Small intestine (tissue), 16 donors: ENCODE results near the gene ZBTB2. TPM values are rescaled to one million over a fixed set of nuclear protein-coding genes. Genes with fewer than 3 reads are reported as not detected.

Source experiments
- DNase-seq, 2 donors: peaks; one replicate each; pipeline versions ENCODE4 v3.0.0 to v3.0.0-alpha.2; 2013
- FAIRE-seq: peaks from 2 replicates; lab custom pipeline; 2012; peaks lifted over from hg19 to GRCh38; lab: Jason Lieb, UNC
- H3K27ac ChIP-seq, 3 donors: one replicate each; pipeline ENCODE4 v1.5.1; 2013; ENCODE audit warnings: low read length in 2 of 3, mild to moderate bottlenecking in 2 of 3, control low read depth in 1 of 3, inconsistent platforms in 1 of 3, low read depth in 1 of 3, moderate library complexity in 1 of 3
- H3K27me3 ChIP-seq, 3 donors: one replicate each; pipeline ENCODE4 v1.6.1; 2013; ENCODE audit warnings: low read length in 3 of 3, inconsistent platforms in 1 of 3; ENCODE audit not compliant: control insufficient read depth in 3 of 3, insufficient read depth in 3 of 3
- H3K36me3 ChIP-seq, 3 donors: one replicate each; pipeline ENCODE4 v1.6.1; 2013; ENCODE audit warnings: low read length in 3 of 3, inconsistent platforms in 1 of 3, low read depth in 1 of 3, mild to moderate bottlenecking in 1 of 3, moderate library complexity in 1 of 3; ENCODE audit not compliant: control insufficient read depth in 3 of 3, insufficient read depth in 2 of 3
- H3K4me1 ChIP-seq, 3 donors: one replicate each; pipeline ENCODE4 v1.6.1; 2013; ENCODE audit warnings: low read length in 2 of 3, inconsistent platforms in 1 of 3, low read depth in 1 of 3, mild to moderate bottlenecking in 1 of 3, moderate library complexity in 1 of 3; ENCODE audit not compliant: control insufficient read depth in 3 of 3, insufficient read depth in 2 of 3
- H3K4me3 ChIP-seq, 3 donors: one replicate each; pipeline ENCODE4 v1.5.1; 2013; ENCODE audit warnings: low read length in 3 of 3, control low read depth in 1 of 3, inconsistent platforms in 1 of 3, low read depth in 1 of 3, mild to moderate bottlenecking in 1 of 3, moderate library complexity in 1 of 3
- H3K9me3 ChIP-seq, 2 donors: one replicate each; pipeline ENCODE4 v1.6.1; 2013; ENCODE audit warnings: low read depth in 1 of 2, low read length in 1 of 2; ENCODE audit not compliant: control insufficient read depth in 2 of 2, insufficient read depth in 1 of 2
- WGBS, 3 donors: extraction: QIAGEN DNeasy Blood & Tissue Kit; methylation state at CpG; one replicate each; pipeline ENCODE4 v1.1.7; 2013; 5-methylcytosine and 5-hydroxymethylcytosine counted together
- long read RNA-seq, 10 donors: transcript quantifications; one replicate each; lab custom pipeline, GENCODE V29; 2026
- polyA plus RNA-seq, 4 donors: library from polyadenylated mRNA; stranded (reverse) in 3 of 4; unstranded in 1 of 4; fragments of 200-250 nt in 3 of 4; fragments of 120-200 nt in 1 of 4; gene quantifications; one replicate each; pipeline versions ENCODE4 v1.2.1 to v1.2.3, GENCODE V29; 2013
- donor health status: healthy with polysubstance abuse.
- donor health status: control.
- donor health status: control.
- donor health status: Bipolar disorder and iron deficiency.
- donor health status: healthy.

Gene ZBTB2, protein sequence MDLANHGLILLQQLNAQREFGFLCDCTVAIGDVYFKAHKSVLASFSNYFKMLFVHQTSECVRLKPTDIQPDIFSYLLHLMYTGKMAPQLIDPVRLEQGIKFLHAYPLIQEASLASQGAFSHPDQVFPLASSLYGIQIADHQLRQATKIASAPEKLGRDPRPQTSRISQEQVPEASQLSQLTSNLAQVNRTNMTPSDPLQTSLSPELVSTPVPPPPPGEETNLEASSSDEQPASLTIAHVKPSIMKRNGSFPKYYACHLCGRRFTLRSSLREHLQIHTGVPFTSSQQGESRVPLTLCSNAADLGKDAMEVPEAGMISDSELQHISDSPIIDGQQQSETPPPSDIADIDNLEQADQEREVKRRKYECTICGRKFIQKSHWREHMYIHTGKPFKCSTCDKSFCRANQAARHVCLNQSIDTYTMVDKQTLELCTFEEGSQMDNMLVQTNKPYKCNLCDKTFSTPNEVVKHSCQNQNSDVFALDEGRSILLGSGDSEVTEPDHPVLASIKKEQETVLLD
- polyA plus RNA-seq = 10 to 100 TPM in 1 of 4 donors, 1 to 10 TPM in 3; 7.1 to 14.7 (median 8.4) TPM
- long read RNA-seq, donor 1, transcript ZBTB2-201 (3 exons, 3,090 nt) = major isoform, 7 of 7 reads
- long read RNA-seq, donor 1, partial matches to known transcripts = 0 of 7 reads
- long read RNA-seq, donor 1, other reads (novel, unspliced or antisense) = 0 of 7 reads
- long read RNA-seq, donor 2, partial matches to known transcripts = 0 of 1 reads
- long read RNA-seq, donor 2, other reads (novel, unspliced or antisense) = 0 of 1 reads
- long read RNA-seq, donor 3, partial matches to known transcripts = 18 of 21 reads
- long read RNA-seq, donor 3, other reads (novel, unspliced or antisense) = 0 of 21 reads
- long read RNA-seq, donor 4 = 0 reads
- long read RNA-seq, donor 5, partial matches to known transcripts = 0 of 1 reads
- long read RNA-seq, donor 5, other reads (novel, unspliced or antisense) = 0 of 1 reads
- long read RNA-seq, donor 6, transcript ZBTB2-201 (3 exons, 3,090 nt) = major isoform, 6 of 6 reads
- long read RNA-seq, donor 6, partial matches to known transcripts = 0 of 6 reads
- long read RNA-seq, donor 6, other reads (novel, unspliced or antisense) = 0 of 6 reads
- long read RNA-seq, donor 7, partial matches to known transcripts = 0 of 3 reads
- long read RNA-seq, donor 7, other reads (novel, unspliced or antisense) = 0 of 3 reads
- long read RNA-seq, donor 8 = 0 reads
- long read RNA-seq, donor 9 = 0 reads
- long read RNA-seq, donor 10, transcript ZBTB2-201 (3 exons, 3,090 nt) = major isoform, 6 of 6 reads
- long read RNA-seq, donor 10, partial matches to known transcripts = 0 of 6 reads
- long read RNA-seq, donor 10, other reads (novel, unspliced or antisense) = 0 of 6 reads

DNA sequence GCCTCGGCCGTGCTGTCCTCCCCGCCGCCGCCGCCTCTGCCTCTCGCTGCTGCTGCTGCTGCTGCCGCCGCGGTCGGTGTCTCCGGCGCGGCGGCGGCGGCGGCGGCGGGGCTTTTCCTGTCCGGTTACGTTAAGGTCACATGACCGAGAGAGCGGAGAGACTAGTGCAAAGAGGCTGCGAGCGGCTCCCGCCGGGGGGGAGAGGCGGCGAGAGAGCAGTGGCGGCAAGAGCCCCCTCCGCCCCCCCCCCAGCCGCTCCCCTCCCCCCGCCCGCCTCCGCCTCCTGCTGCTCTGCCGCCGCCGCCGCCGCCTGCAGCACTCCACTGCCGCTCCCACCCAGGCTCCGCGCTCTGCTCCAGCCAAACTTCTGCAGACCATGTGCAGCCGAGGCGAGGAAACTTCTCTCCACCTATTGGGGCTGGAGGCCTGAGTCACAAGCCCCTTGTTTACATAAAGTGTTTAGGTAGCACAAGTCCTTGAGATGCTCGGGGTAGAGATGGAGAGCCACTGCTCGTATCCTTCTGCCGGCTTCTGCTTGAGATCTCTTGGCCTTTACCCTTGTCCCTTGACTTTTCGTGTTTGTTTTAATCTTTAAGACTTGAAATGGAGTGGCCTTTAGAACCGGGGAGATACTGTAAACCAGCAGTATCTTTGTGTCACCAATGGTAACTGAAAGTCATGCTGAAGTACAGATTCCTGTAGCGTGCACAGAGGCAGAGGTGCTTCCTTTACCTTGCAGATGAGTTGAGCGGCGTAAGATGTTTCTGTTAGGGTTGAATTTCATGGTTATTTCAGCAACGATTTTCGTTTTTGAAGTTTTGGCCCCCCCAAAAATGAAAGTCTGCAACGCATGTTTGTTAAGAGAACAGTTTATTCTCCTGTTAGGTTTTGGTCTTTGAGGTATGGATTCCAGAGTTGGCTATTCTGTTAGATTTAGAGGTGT, at the start of gene ZBTB2:
Gene ZBTB2, minus strand, starts transcription at position 89 of the 943 bp plus-strand sequence. CDS start 17,922 bp downstream, outside the sequence.
- Histone ChIP-seq H3K9me3 (no peaks in the 10 kb centered on the region), H3K27me3 (no peaks in the 10 kb centered on the region), H3K36me3 (peaks cover 0 to 5% (median 0%) of the 10 kb centered on the region in 3 donors), H3K4me3 (peak within 1 kb of the TSS; percentile 66 to 98 (median 91)), H3K27ac (peak within 1 kb of the TSS; percentile 91 to 98 (median 96)), H3K4me1 (peaks cover 2 to 25% (median 12%) of the 10 kb centered on the region in 3 donors)
- WGBS, 3 donors = 0 to 1% (median 1%) methylated on average over 29 to 56 of the region's 57 CpGs
- no peak for FAIRE-seq
- DNase-seq = peak; percentile 66 to 81

- H3K4me1 ChIP-seq = peaks cover 4 to 25% (median 4%) of the 10 kb centered on the region in 3 donors
- DNase-seq = no peak
Observed at GRCh38 chr6:151440930-151441329, 49.6 kb upstream of the ZBTB2 start.

DNA sequence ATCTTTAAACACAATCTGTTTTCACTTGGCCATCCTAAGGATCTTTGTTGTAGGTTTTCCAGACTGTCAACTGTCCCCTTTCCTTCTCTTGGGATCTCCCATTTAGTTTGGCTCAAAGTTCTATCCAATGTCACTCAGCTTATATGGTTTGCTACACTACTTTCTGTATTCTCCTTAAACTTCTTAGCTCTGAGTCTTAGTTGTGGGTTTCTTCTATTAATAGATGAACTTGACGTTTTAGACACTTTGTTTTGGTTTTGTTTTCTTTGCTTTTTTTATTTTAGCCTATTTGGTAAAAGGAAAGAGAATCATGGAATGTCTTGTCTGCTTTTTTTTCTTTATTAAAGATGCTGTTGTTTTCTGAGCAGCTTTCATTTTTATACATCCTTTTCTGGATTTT, 49.1 kb upstream of the ZBTB2 start:
- Histone ChIP-seq H3K27ac (no peak overlapping the region), H3K36me3 (peaks cover 0 to 26% (median 7%) of the 10 kb centered on the region in 3 donors), H3K27me3 (no peaks in the 10 kb centered on the region), H3K4me1 (peaks cover 4 to 23% (median 4%) of the 10 kb centered on the region in 3 donors), H3K4me3 (no peak overlapping the region), H3K9me3 (no peaks in the 10 kb centered on the region)
- DNase-seq = no peak
- no peak for FAIRE-seq
- WGBS, 3 donors = 23 to 36% (median 25%) methylated on average over 1 of the region's 1 CpG

More at GRCh38 chr6:151440930-151441329, 49.6 kb upstream of the ZBTB2 start:
- Histone ChIP-seq H3K9me3 (no peaks in the 10 kb centered on the region), H3K27ac (no peak overlapping the region), H3K36me3 (peaks cover 0 to 24% (median 7%) of the 10 kb centered on the region in 3 donors), H3K4me3 (no peak overlapping the region), H3K27me3 (no peaks in the 10 kb centered on the region)
- 61 to 88% (median 73%) methylated on average over 2 of the region's 2 CpGs for WGBS, 3 donors
- no peak for FAIRE-seq

- peaks cover 4 to 23% (median 4%) of the 10 kb centered on the region in 3 donors for H3K4me1 ChIP-seq
- no peak overlapping the region for H3K4me3 ChIP-seq
- peaks cover 0 to 28% (median 5%) of the 10 kb centered on the region in 3 donors for H3K36me3 ChIP-seq
- DNase-seq (no peak), FAIRE-seq (no peak)
- no peaks in the 10 kb centered on the region for H3K9me3 ChIP-seq
- H3K27me3 ChIP-seq = no peaks in the 10 kb centered on the region
- H3K27ac ChIP-seq = peak overlapping the region in 1 of 3 donors; percentile 64
Observed at GRCh38 chr6:151437401-151437800, 46.0 kb upstream of the ZBTB2 start.

- DNase-seq = peak in 1 of 2 donors; percentile 67
- peaks cover 4 to 21% (median 4%) of the 10 kb centered on the region in 3 donors for H3K4me1 ChIP-seq
- H3K36me3 ChIP-seq = peaks cover 0 to 29% (median 6%) of the 10 kb centered on the region in 3 donors
- no peak overlapping the region for H3K4me3 ChIP-seq
- no peak for FAIRE-seq
- peak overlapping the region in 1 of 3 donors; percentile 64 for H3K27ac ChIP-seq
- no peaks in the 10 kb centered on the region for H3K9me3 ChIP-seq
- H3K27me3 ChIP-seq = no peaks in the 10 kb centered on the region
Observed at GRCh38 chr6:151436802-151437201, 45.4 kb upstream of the ZBTB2 start.

- Histone ChIP-seq H3K36me3 (peaks cover 0 to 30% (median 9%) of the 10 kb centered on the region in 3 donors), H3K4me3 (no peak overlapping the region), H3K27me3 (no peaks in the 10 kb centered on the region), H3K4me1 (peaks cover under 1 to 16% (median 1%) of the 10 kb centered on the region in 3 donors), H3K27ac (peak overlapping the region in 2 of 3 donors; percentile 27 to 64), H3K9me3 (no peaks in the 10 kb centered on the region)
- DNase-seq = no peak
- WGBS, 3 donors = 69 to 88% (median 70%) methylated on average over 3 of the region's 3 CpGs
- FAIRE-seq = no peak
Observed at GRCh38 chr6:151436300-151436699, 44.9 kb upstream of the ZBTB2 start.

GRCh38 chr6:151434369-151434768, 43.0 kb upstream of the ZBTB2 start:
- WGBS, 3 donors = 45 to 63% (median 50%) methylated on average over 2 of the region's 2 CpGs
- no peak for FAIRE-seq

More at GRCh38 chr6:151434369-151434768, 43.0 kb upstream of the ZBTB2 start:
- Histone ChIP-seq H3K4me3 (no peak overlapping the region), H3K9me3 (no peaks in the 10 kb centered on the region), H3K27me3 (no peaks in the 10 kb centered on the region), H3K4me1 (peaks cover 0 to 14% (median 0%) of the 10 kb centered on the region in 3 donors), H3K36me3 (peaks cover 0 to 30% (median 15%) of the 10 kb centered on the region in 3 donors), H3K27ac (no peak overlapping the region)
- no peak for DNase-seq
